Astrocyte of the spinal cord (primary cell): ENCODE results near the gene PTPN11.

ENCODE experiments used
- DNase-seq: peaks from one replicate; pipeline ENCODE4 v3.0.0; 2011; ENCODE audit warnings: low read depth, low spot score
- H3K4me3 ChIP-seq: 2 replicates; pipeline ENCODE4 v1.5.1; 2011; ENCODE audit warnings: low read depth, mild to moderate bottlenecking, low read length, moderate library complexity
- CTCF ChIP-seq: IDR thresholded peaks from 2 replicates; pipeline ENCODE4 v1.5.1; 2012; ENCODE audit warnings: low read depth, mild to moderate bottlenecking, low read length, inconsistent platforms
- in situ Hi-C: cut with HindIII; loops from 2 replicates; pipeline ENCODE4 v1.10.0; 2017; ENCODE audit warnings: low sequenced_read_pairs

The PTPN11 gene

GRCh38 chr12:112527501-112527900, 108.8 kb downstream of the PTPN11 start:
- no peak for TF ChIP-seq CTCF
- H3K4me3 ChIP-seq: no peak overlapping the region
- in situ Hi-C loops: no loop called here
- DNase-seq: no peak

GRCh38 chr12:112528521-112528920, 109.8 kb downstream of the PTPN11 start:
- in situ Hi-C loops: no loop called here
- TF ChIP-seq CTCF: no peak
- no peak for DNase-seq
- H3K4me3 ChIP-seq: no peak overlapping the region

- TF ChIP-seq CTCF: no peak
- in situ Hi-C loops: no loop called here
- H3K4me3 ChIP-seq: no peak overlapping the region
- no peak for DNase-seq
These were observed 112.2 kb downstream of the PTPN11 start for GRCh38 chr12:112530941-112531340.

GRCh38 chr12:112532106-112532505, 113.4 kb downstream of the PTPN11 start:
- TF ChIP-seq CTCF: no peak
- DNase-seq: no peak
- H3K4me3 ChIP-seq: no peak overlapping the region
- in situ Hi-C loops: no loop called here

GRCh38 chr12:112533528-112533927, 114.8 kb downstream of the PTPN11 start:
- no peak overlapping the region for H3K4me3 ChIP-seq
- TF ChIP-seq CTCF: no peak
- in situ Hi-C loops: no loop called here
- no peak for DNase-seq

- TF ChIP-seq CTCF: no peak
- in situ Hi-C loops: no loop called here
- no peak for DNase-seq
- no peak overlapping the region for H3K4me3 ChIP-seq
These were observed 116.3 kb downstream of the PTPN11 start for GRCh38 chr12:112535017-112535416.
